HG03095 (cell line): ENCODE measurements around the gene INO80E.
"Not testable (repeated sequence)": the region's sequence is repeated elsewhere in the genome, so short reads cannot be mapped to it uniquely, and the experiment has no call there.

Experiments used
- ATAC-seq: cut with Tn5 transposase; IDR thresholded peaks from one replicate; pipeline ENCODE4 v1.9.1; 2021; ENCODE audit warnings: moderate library complexity; ENCODE audit not compliant: unreplicated experiment

The INO80E gene, protein sequence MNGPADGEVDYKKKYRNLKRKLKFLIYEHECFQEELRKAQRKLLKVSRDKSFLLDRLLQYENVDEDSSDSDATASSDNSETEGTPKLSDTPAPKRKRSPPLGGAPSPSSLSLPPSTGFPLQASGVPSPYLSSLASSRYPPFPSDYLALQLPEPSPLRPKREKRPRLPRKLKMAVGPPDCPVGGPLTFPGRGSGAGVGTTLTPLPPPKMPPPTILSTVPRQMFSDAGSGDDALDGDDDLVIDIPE

DNA sequence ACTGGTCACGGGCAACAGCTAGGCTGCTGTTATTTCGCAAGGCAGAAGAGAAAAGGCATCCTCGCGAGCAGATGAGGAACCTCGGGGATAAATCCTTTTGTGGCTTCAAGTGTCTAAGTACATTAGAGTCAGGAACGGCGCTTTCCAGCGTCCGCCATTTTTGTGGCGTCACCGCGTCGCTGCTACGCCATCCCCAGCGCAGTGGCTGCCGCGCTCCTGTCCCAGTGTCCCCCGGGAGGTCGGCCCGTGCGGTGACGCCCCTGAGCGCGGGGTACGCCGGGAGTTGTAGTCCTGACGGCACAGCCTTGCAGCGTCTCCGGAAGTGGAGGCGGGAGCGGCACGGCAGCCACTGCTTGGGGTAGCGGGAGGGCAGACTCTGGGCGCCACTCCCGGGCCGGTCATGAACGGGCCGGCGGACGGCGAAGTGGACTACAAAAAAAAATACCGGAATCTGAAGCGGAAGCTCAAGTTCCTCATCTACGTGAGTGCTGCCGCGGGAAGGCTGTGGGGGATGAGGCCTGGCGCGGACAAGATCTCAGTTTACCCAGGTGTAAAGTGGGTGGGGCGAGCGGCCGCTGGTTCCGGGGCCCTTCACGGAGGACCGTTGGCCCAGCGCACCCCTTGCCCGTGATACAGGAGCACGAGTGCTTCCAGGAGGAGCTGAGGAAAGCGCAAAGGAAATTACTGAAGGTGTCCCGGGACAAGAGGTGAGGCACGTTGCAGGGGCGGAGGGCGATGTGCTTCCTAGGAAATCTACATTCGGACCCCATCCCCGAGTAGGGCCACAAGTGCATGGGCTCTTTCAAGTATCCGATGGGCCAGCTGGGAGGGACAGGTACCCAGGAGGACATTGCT is at the start of gene INO80E:
Gene INO80E, plus strand, starts transcription at position 331 of the 855 bp plus-strand sequence. Its CDS starts 70 bp downstream, at position 401.
- peak; percentile 80 for ATAC-seq

DNA sequence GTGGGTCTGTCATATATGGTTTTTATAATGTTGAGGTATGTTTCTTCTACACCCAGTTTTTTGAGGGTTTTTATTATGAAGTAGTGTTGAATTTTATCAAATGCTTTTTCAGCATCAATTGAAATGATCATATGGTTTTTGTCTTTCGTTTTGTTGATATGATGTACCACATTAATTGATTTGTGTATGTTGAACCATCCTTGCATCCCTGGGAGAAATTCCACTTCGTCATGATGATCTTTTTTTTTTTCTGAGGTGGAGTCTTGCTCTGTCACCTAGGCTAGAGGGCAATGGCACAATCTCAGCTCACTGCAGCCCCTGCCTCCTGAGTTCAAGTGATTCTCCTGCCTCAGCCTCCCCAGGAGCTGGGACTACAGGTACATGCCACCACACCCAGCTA is 48.1 kb upstream of the INO80E start:
- ATAC-seq = no peak

GRCh38 chr16:29950806-29951461 is 45.1 kb upstream of the INO80E start:
- no peak for ATAC-seq

GRCh38 chr16:29951625-29952365 is 44.2 kb upstream of the INO80E start:
- ATAC-seq = no peak

DNA sequence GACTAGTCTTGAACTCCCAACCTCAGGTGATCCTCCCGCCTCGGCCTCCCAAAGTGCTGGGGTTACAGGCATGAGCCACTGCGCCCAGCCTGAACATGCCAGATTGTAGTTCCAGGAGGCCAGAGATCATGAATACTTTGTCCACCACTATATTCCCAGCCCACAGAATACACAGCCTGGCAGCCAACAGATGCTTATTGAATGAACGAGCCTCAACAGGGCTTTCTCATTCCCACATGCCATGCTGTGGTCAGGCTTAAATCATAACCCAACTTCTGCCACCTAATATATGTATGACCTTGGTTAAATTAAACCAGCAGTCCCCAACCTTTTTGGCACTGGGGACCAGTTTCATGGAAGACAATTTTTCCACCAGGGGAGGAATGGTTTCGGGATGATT is 37.3 kb upstream of the INO80E start:
- no peak for ATAC-seq

- no peak for ATAC-seq
These were observed 36.7 kb upstream of the INO80E start for GRCh38 chr16:29959293-29959692.

DNA sequence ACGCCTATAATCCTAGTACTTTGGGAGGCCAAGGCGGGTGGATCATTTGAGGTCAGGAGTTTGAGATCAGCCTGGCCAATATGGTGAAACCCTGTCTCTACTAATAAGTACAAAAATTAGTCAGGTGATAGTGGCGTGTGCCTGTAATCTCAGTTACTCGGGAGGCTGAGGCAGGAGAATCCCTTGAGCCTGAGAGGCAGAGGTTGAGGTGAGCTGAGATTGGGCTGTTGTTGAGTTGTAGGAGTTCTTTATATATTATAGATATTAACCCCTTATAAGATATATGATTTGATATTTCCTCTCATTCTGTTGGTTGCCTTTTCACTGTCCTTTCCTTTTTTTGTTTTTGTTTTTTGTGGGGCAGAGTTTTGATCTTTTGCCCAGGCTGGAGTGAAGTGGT is 36.2 kb upstream of the INO80E start:
- ATAC-seq = not testable (repeated sequence)

GRCh38 chr16:29961127-29961478 is 34.9 kb upstream of the INO80E start:
- ATAC-seq = no peak

GRCh38 chr16:29961479-29962343 is 34.3 kb upstream of the INO80E start, which contains the start of gene TMEM219:
Gene TMEM219 (plus strand): TSS chr16:29962079. CDS start chr16:29963144, 1,065 bp downstream.
- peak; percentile 81 for ATAC-seq

GRCh38 chr16:29962344-29962994 is 33.6 kb upstream of the INO80E start:
- no peak for ATAC-seq

- ATAC-seq = no peak
These were observed 32.9 kb upstream of the INO80E start for GRCh38 chr16:29963021-29963743.

GRCh38 chr16:29968205-29968604 is 27.8 kb upstream of the INO80E start:
- no peak for ATAC-seq

GRCh38 chr16:29971304-29971703 is 24.7 kb upstream of the INO80E start:
- ATAC-seq = no peak

- no peak for ATAC-seq
These were observed 23.5 kb upstream of the INO80E start for GRCh38 chr16:29972500-29972899.

GRCh38 chr16:29972992-29973383 is 23.1 kb upstream of the INO80E start:
- ATAC-seq = no peak

DNA sequence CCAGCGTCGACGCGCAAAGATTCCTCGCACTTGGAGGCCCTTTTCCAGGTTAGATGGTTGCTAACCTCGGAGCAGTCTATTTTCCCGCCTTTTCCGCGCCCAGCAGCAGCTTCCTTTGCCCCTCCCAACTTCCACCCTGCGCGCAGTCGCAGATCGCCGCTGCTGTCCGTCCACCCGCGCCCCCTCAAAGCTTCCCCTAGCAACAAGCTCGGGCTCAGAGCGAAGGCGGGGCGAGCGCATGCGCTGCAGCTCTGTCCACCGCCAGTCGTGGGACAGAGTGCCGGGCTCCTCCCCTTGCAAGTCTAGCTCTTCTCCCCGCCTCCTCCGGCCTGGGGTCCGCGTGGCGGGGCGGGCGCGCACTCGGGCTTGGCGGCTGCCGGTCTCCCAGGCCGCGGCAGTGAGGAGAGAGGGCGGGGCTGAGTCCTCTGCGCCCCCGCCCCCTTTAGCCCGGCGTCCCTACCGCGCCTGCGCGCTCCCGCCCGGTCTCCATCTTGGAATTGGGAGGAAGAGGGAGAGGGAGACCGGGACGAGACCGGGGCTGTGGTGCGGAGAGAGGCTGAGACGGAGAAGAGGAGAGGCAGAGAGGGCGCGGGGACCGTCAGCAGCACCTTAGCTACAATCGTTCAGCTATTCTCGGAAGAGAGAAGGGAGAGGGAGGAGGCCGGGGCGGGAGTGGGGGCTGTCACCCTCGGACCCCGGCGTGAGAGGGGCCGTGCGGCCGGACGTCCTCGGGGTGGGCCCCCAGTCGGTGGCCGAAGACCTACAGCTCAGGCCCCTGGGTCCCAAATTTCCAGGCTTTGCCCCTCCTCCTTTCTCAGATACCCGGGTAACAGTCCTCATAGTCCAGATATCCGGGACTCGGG is 22.4 kb upstream of the INO80E start, which contains the start of gene TAOK2:
Gene TAOK2, plus strand, starts transcription at position 485 of the 863 bp plus-strand sequence. CDS start 3,905 bp downstream, outside the sequence.
- ATAC-seq = peak; percentile 79

GRCh38 chr16:29974291-29975133 is 21.5 kb upstream of the INO80E start:
- no peak for ATAC-seq
